ENCODE measurements around the gene CHCHD6. TPM values are rescaled to one million over a fixed set of nuclear protein-coding genes. Genes with fewer than 3 reads are reported as not detected.

CHCHD6 gene
- total RNA-seq, 2 donors from 2014 or later, result 9.3 to 13.2 TPM

GRCh38 chr3:126915015-126915414 is 211.0 kb downstream of the CHCHD6 start:
- DNase-seq, result no peak
- no peak overlapping the region for H3K4me3 ChIP-seq
- no peaks in the 10 kb centered on the region for H3K36me3 ChIP-seq
- H3K27me3 ChIP-seq, result no peaks in the 10 kb centered on the region
- peaks cover 4% of the 10 kb centered on the region for H3K4me1 ChIP-seq
- no peak overlapping the region for H3K9ac ChIP-seq (ENCODE audit: low read depth in 2 of 2, low read length in 2 of 2)
- H3K9me3 ChIP-seq, result no peaks in the 10 kb centered on the region
- no peak for TF ChIP-seq CTCF (IDR thresholded peaks at IDR 0.05)
- intact Hi-C loops (cut with DNase I), result no loop called here
- H3K27ac ChIP-seq, result no peak overlapping the region

GRCh38 chr3:126916546-126916945 is 212.5 kb downstream of the CHCHD6 start:
- intact Hi-C loops (cut with DNase I), result no loop called here
- H3K9me3 ChIP-seq, result no peaks in the 10 kb centered on the region
- H3K4me1 ChIP-seq, result no peaks in the 10 kb centered on the region
- H3K36me3 ChIP-seq, result no peaks in the 10 kb centered on the region
- no peak for TF ChIP-seq CTCF (IDR thresholded peaks at IDR 0.05)
- H3K27me3 ChIP-seq, result no peaks in the 10 kb centered on the region
- DNase-seq, result no peak
- H3K4me3 ChIP-seq, result no peak overlapping the region
- H3K9ac ChIP-seq (ENCODE audit: low read depth in 2 of 2, low read length in 2 of 2), result no peak overlapping the region
- no peak overlapping the region for H3K27ac ChIP-seq

- no peak overlapping the region for H3K9ac ChIP-seq (ENCODE audit: low read depth in 2 of 2, low read length in 2 of 2)
- H3K36me3 ChIP-seq, result no peaks in the 10 kb centered on the region
- H3K27ac ChIP-seq, result no peak overlapping the region
- no peak overlapping the region for H3K4me3 ChIP-seq
- intact Hi-C loops (cut with DNase I), result no loop called here
- DNase-seq, result no peak
- no peaks in the 10 kb centered on the region for H3K27me3 ChIP-seq
- H3K4me1 ChIP-seq, result no peaks in the 10 kb centered on the region
- no peaks in the 10 kb centered on the region for H3K9me3 ChIP-seq
- no peak for TF ChIP-seq CTCF (IDR thresholded peaks at IDR 0.05)
Observed at GRCh38 chr3:126917232-126917804, 213.3 kb downstream of the CHCHD6 start.

GRCh38 chr3:126918355-126918821 is 214.3 kb downstream of the CHCHD6 start:
- TF ChIP-seq CTCF (IDR thresholded peaks at IDR 0.05), result no peak
- Histone ChIP-seq H3K9ac (ENCODE audit: low read depth in 2 of 2, low read length in 2 of 2) (no peak overlapping the region), H3K27ac (no peak overlapping the region), H3K4me1 (no peaks in the 10 kb centered on the region), H3K36me3 (no peaks in the 10 kb centered on the region), H3K9me3 (no peaks in the 10 kb centered on the region), H3K27me3 (no peaks in the 10 kb centered on the region), H3K4me3 (no peak overlapping the region)
- intact Hi-C loops (cut with DNase I), result no loop called here
- no peak for DNase-seq

GRCh38 chr3:126921085-126921824 is 217.2 kb downstream of the CHCHD6 start:
- H3K9ac ChIP-seq (ENCODE audit: low read depth in 2 of 2, low read length in 2 of 2), result no peak overlapping the region
- no peak overlapping the region for H3K4me3 ChIP-seq
- DNase-seq, result peak; percentile 45
- no peak for TF ChIP-seq CTCF (IDR thresholded peaks at IDR 0.05)
- H3K36me3 ChIP-seq, result no peaks in the 10 kb centered on the region
- peaks cover 12% of the 10 kb centered on the region for H3K4me1 ChIP-seq
- H3K27ac ChIP-seq, result peak overlapping the region; percentile 25
- intact Hi-C loops (cut with DNase I), result no loop called here
- H3K27me3 ChIP-seq, result no peaks in the 10 kb centered on the region
- H3K9me3 ChIP-seq, result no peaks in the 10 kb centered on the region

Data from colonic mucosa (tissue), 4 donors.